Adrenal gland (tissue), 5 donors: ENCODE measurements around the gene GALE.
A peak's percentile ranks its signal among the peaks of the same experiment; 100 is the strongest.

ENCODE experiments used
- CTCF ChIP-seq, 6 experiments: fragments of 450-650 bp in 4 of 6; fragments of 200-600 bp in 2 of 6; sonication (generic) in 1 of 6; IDR thresholded peaks; 1 replicate in 5 of 6; 2 replicates in 1 of 6; pipeline versions ENCODE4 v1.5.1 to v1.8.0; 2016 to 2021; ENCODE audit warnings: antibody characterized with exemption in 6 of 6, mild to moderate bottlenecking in 2 of 6, moderate library complexity in 1 of 6
- POLR2A ChIP-seq, 2 donors: fragments of 450-650 bp; IDR thresholded peaks; one replicate each; pipeline ENCODE4 v1.6.1; 2017; ENCODE audit warnings: antibody characterized with exemption in 2 of 2, mild to moderate bottlenecking in 2 of 2, moderate library complexity in 1 of 2
- donor health status: DM: no; HTN: no; CAD: no.

GRCh38 chr1:23772049-23772853, 28.3 kb downstream of the GALE start:
- TF ChIP-seq POLR2A (IDR thresholded peaks at IDR 0.05), result no peak
- peak; percentile 75 to 91 (median 86) for TF ChIP-seq CTCF (IDR thresholded peaks at IDR 0.05)
